AG04449 (cell line): ENCODE data around the gene TAF1B.

Experiments used
- CTCF ChIA-PET: fragments of 350-600 bp; formaldehyde crosslinking; extraction: SDS; loops from one replicate; lab custom pipeline; 2021; ENCODE audit warnings: antibody characterized with exemption; lab: Yijun Ruan, JAX
- POLR2A ChIA-PET: fragments of 400-600, 350-600 bp; formaldehyde crosslinking; extraction: SDS; loops from one replicate; lab custom pipeline; 2020; ENCODE audit warnings: antibody characterized with exemption, inconsistent platforms; lab: Yijun Ruan, JAX
- DNase-seq: peaks from one replicate; pipeline ENCODE4 v3.0.0-alpha.2; 2010; ENCODE audit warnings: low read depth, low spot score
- H3K4me3 ChIP-seq: 2 replicates; pipeline ENCODE4 v1.5.1; 2011; ENCODE audit warnings: low read depth, mild to moderate bottlenecking, control low read depth, low read length
- CTCF ChIP-seq: IDR thresholded peaks from one replicate; pipeline ENCODE4 v1.5.1; 2011; ENCODE audit warnings: mild to moderate bottlenecking, moderate library complexity, low read length, control low read depth, inconsistent platforms; ENCODE audit not compliant: insufficient read depth; ENCODE audit errors: missing control alignments

Gene TAF1B

GRCh38 chr2:9802576-9802993, 40.7 kb upstream of the TAF1B start:
- no peak for TF ChIP-seq CTCF
- H3K4me3 ChIP-seq: no peak overlapping the region
- DNase-seq: no peak
- ChIA-PET POLR2A (interaction anchor here (0.6 to 1.0 kb wide), 2 partner anchors 40 to 187 kb away, joined by 3 to 5 read pairs; partner anchors contain the start of gene TAF1B), CTCF (interaction anchor here (1.1 to 11.0 kb wide), 8 partner anchors 11 to 294 kb away, joined by 3 to 260 read pairs (median 14); partner anchors contain the start of gene KLF11)

GRCh38 chr2:9803023-9803805, 40.1 kb upstream of the TAF1B start:
- DNase-seq: no peak
- TF ChIP-seq CTCF: no peak
- ChIA-PET POLR2A (interaction anchor here (0.6 kb wide), 1 partner anchor 187 kb away, joined by 3 read pairs; no protein-coding TSS in a partner anchor), CTCF (interaction anchor here (1.1 to 11.0 kb wide), 5 partner anchors 10 to 269 kb away, joined by 3 to 260 read pairs (median 121); partner anchors contain the start of gene KLF11)
- no peak overlapping the region for H3K4me3 ChIP-seq

GRCh38 chr2:9805435-9806297, 37.6 kb upstream of the TAF1B start:
- no peak for TF ChIP-seq CTCF
- no peak for DNase-seq
- no peak overlapping the region for H3K4me3 ChIP-seq
- ChIA-PET CTCF (interaction anchor here (1.4 to 11.0 kb wide), 3 partner anchors 8 to 242 kb away, joined by 4 to 260 read pairs (median 163); partner anchors contain the start of gene KLF11), POLR2A (no interaction called here)

GRCh38 chr2:9806298-9806610, 37.0 kb upstream of the TAF1B start:
- POLR2A ChIA-PET: no interaction called here
- no peak overlapping the region for H3K4me3 ChIP-seq
- CTCF ChIA-PET: interaction anchor here (9.8 to 11.0 kb wide), 2 partner anchors 7 to 242 kb away, joined by 163 to 260 read pairs; partner anchors contain the start of gene KLF11
- no peak for DNase-seq
- no peak for TF ChIP-seq CTCF

GRCh38 chr2:9806656-9807055, 36.6 kb upstream of the TAF1B start:
- DNase-seq: no peak
- POLR2A ChIA-PET: no interaction called here
- TF ChIP-seq CTCF: no peak
- H3K4me3 ChIP-seq: no peak overlapping the region
- CTCF ChIA-PET: interaction anchor here (9.8 to 11.0 kb wide), 2 partner anchors 7 to 241 kb away, joined by 163 to 260 read pairs; partner anchors contain the start of gene KLF11
